GM19023 (cell line): Measurements from ENCODE around the gene TNFRSF25.

Source experiments
- ATAC-seq: cut with Tn5 transposase; IDR thresholded peaks from one replicate; pipeline ENCODE4 v1.9.1; 2021; ENCODE audit warnings: mild to moderate bottlenecking, moderate library complexity; ENCODE audit not compliant: unreplicated experiment

The TNFRSF25 gene

DNA sequence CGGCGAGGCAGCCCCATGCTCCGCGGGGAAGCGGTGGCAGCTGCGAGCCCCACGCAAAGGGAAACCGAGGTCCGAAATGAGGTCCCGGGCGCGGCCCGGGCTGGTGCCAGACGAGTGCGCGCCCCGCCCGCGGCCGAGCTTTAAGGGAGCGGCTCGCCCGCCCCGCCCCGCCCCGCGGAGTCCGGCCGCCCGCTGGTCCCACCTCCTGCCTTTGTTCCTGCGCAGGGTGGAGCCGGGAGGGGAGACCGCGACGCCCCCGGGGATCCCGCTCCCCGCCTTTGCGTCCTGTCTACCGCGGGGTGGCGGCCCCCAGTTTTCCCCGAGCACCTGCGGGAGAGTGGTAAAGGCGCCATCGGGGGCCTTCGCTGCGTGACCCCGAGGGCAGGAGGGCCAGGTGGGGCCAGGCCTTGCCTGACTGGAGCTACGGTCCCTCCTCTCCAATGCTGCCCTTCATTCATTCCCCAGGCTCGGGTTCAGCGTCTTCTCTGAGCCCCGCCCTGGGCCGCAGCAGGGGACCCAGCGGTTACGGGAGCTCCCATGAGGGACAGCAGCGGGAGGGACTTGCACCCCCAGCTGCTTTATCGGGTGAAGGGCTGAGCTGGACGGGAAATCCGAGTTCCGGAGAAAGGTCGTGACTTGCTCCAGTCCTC is 46.0 kb downstream of the TNFRSF25 start, which contains the start of gene HES2:
TSS of gene HES2 (minus strand) at position 116 of the 650 bp plus-strand sequence. CDS start at position 17, 99 bp downstream.
- no peak for ATAC-seq

DNA sequence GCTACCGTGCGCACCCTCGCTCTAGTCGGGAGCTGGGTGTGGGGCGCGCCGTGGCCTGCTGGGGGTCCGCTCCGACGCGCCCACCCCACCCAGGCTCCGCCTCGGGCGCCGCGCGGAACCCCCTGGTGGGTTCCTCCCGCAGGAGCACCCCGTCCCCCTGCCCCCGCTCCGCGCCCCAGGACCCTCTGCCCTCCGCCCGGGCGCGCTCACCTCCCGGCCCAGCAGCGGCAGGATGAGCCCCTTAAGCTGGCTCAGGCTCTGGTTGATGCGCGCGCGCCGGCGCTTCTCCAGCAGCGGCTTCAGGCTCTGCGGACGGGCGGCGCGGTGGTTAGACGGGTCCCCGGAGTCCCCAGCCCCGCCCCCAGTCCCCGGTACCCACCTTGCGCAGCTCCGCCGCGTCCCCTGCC is 46.6 kb downstream of the TNFRSF25 start:
- no peak for ATAC-seq

GRCh38 chr1:6418668-6419396 is 47.1 kb downstream of the TNFRSF25 start:
- no peak for ATAC-seq

DNA sequence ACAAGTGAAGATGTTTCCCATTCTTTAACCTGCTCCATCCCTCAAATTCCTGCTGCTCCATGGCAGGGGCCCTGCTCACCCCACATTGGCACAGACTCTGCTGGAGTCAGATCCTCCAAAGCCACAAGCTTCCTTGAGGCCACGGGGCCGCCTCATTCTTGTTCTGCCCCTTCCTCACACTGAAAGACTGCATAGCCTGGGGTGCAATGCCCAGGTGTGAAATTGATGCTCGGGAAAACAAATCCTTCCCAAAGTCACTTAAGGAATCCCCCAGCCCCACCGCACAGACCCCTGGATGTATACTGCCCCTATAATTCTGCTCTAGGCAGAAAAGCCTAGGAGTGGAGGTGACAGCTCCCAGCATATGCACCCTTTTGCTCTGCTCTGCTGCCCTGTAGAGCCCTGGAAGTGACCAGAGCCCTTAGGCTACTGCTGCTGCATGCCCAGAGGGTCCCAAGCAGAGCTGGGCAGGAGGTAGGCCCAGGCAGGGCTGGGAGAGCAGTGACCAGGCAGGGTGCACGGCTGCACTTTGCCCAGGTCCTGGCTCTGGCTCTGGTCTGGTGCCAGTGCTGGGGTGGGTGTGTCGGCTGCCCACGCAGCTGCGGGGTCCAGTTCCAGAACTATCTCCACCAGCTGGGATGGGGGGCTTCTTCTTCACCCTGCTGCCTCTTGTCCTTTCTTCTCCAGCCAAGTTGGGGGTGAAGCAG is 47.9 kb downstream of the TNFRSF25 start:
- ATAC-seq = no peak

- no peak for ATAC-seq
These were observed 49.1 kb downstream of the TNFRSF25 start for GRCh38 chr1:6416906-6417305.

- ATAC-seq = no peak
These were observed 49.7 kb downstream of the TNFRSF25 start for GRCh38 chr1:6416295-6416656.

DNA sequence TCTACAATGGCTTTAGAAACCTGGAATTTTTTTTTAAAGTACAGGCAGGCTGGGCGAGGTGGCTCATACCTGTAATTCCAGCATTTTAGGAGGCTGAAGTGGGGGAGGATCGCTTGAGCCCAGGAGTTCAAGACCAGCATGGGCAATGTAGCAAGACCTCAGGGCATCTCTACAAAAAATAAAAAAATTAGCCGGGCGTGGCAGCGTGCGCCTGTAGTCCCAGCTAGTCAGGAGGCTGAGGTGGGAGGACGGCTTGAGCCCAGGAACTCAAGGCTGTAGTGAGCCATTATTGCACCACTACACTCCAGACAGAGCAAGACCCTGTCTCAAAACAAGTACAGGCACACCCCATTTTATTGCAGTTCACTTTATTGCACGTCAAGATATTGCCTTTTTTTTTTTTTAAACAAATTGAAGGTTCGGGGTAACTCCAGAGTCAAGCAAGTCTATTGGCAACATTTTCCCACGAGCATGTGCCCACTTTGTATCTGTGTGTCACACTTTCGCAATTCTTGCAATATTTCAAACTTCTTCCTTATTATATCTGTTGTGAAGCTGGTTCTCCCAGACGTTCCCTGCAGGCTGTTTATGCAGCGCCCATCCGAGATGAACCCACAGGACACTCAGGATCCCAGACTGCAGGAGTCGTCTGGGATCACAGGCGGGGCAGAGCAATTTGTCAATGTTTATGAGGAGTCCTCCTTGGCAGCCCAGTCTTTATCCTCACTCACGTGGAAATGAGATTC is 50.9 kb downstream of the TNFRSF25 start:
- ATAC-seq = no peak

DNA sequence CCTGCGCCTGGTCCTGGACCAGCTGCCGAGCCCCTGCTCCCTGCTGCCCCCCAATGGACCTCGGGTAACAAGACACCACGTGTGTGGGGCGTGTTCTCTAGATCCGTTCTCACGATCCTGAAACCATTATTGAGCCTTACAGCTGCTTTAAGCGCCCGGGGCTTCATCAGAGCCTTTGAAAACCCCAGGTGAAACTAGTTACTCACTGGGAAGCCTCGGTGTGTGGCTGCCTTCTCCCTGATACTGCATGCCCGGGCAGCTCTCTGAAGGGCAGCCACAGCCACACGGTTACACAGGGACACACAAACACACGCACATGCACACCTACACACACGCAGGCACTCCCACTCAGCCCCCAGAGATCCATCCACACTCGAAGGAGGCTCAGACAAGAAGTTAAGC is 51.5 kb downstream of the TNFRSF25 start:
- peak; percentile 78 for ATAC-seq

GRCh38 chr1:6412896-6413295 is 53.1 kb downstream of the TNFRSF25 start:
- ATAC-seq = no peak
